SK-N-SH (cell line): ENCODE data around the gene HTT. TPM values are rescaled to one million over a fixed set of nuclear protein-coding genes. Genes with fewer than 3 reads are reported as not detected.

Experiments used
- CTCF ChIA-PET: fragments of 300-600, 350-600 bp; formaldehyde crosslinking; extraction: SDS; loops from one replicate; lab custom pipeline; 2021; lab: Yijun Ruan, JAX
- POLR2A ChIA-PET: fragments of 350-600 bp; sonication (Branson Sonifier 250); formaldehyde crosslinking; extraction: SDS; loops from one replicate; lab custom pipeline; 2020; ENCODE audit warnings: antibody characterized with exemption, inconsistent platforms; lab: Yijun Ruan, JAX
- DNase-seq: peaks from one replicate; pipeline ENCODE4 v3.0.0; 2012
- H2AFZ ChIP-seq: fragments of 200-600 bp; sonication (generic); 2 replicates; pipeline ENCODE4 v1.8.1; 2016; ENCODE audit warnings: antibody characterized with exemption, mild to moderate bottlenecking, low read depth
- H3F3A ChIP-seq: fragments of 200-600 bp; sonication (generic); replicated peaks from 2 replicates; pipeline ENCODE3; 2016; ENCODE audit warnings: antibody characterized with exemption, mild to moderate bottlenecking; ENCODE audit not compliant: insufficient read depth
- H3K27ac ChIP-seq, 2 experiments: fragments of 200-500 bp in 1 of 2; fragments of 200-600 bp in 1 of 2; sonication (Bioruptor generic) in 1 of 2; sonication (generic), shearing (Covaris generic) in 1 of 2; 2 replicates each; pipeline versions ENCODE4 v1.5.1 to v1.6.1; 2014 to 2016; ENCODE audit warnings: low read depth in 2 of 2, inconsistent platforms in 1 of 2, low read length in 1 of 2, mild to moderate bottlenecking in 1 of 2, mixed read lengths in 1 of 2
- H3K27me3 ChIP-seq: fragments of 200-600 bp; sonication (generic), shearing (Covaris generic); 2 replicates; pipeline ENCODE4 v1.6.1; 2016; ENCODE audit warnings: mixed run types; ENCODE audit not compliant: insufficient read depth
- H3K36me3 ChIP-seq, 2 experiments: fragments of 200-500 bp in 1 of 2; fragments of 200-600 bp in 1 of 2; sonication (Bioruptor generic) in 1 of 2; sonication (generic) in 1 of 2; replicated peaks in 1 of 2; 2 replicates each; pipeline versions ENCODE3 to v1.5.1; 2014 to 2016; ENCODE audit warnings: low read length in 1 of 2, mild to moderate bottlenecking in 1 of 2; ENCODE audit not compliant: insufficient read depth in 2 of 2, control insufficient read depth in 1 of 2
- H3K4me1 ChIP-seq, 2 experiments: fragments of 200-500 bp in 1 of 2; fragments of 200-600 bp in 1 of 2; sonication (Bioruptor generic) in 1 of 2; sonication (generic), shearing (Covaris generic) in 1 of 2; 2 replicates each; pipeline versions ENCODE4 v1.5.1 to v1.6.1; 2014 to 2016; ENCODE audit warnings: low read depth in 1 of 2, low read length in 1 of 2, mixed run types in 1 of 2; ENCODE audit not compliant: insufficient read depth in 2 of 2, control insufficient read depth in 1 of 2
- H3K4me2 ChIP-seq: fragments of 200-600 bp; sonication (generic), shearing (Covaris generic); 2 replicates; pipeline ENCODE4 v1.6.1; 2017; ENCODE audit warnings: mixed run types
- H3K4me3 ChIP-seq, 2 experiments: fragments of 200-500 bp in 1 of 2; fragments of 200-600 bp in 1 of 2; sonication (Bioruptor generic) in 1 of 2; sonication (generic), shearing (Covaris generic) in 1 of 2; 2 replicates each; pipeline versions ENCODE4 v1.5.1 to v1.8.1; 2014 to 2016; ENCODE audit warnings: low read depth in 2 of 2, inconsistent platforms in 1 of 2, low read length in 1 of 2, mild to moderate bottlenecking in 1 of 2, mixed read lengths in 1 of 2, moderate library complexity in 1 of 2
- H3K79me2 ChIP-seq: fragments of 200-600 bp; sonication (generic); 2 replicates; pipeline ENCODE4 v1.8.1; 2017; ENCODE audit warnings: mild to moderate bottlenecking; ENCODE audit not compliant: insufficient read depth
- H3K9ac ChIP-seq: fragments of 200-600 bp; sonication (generic); 2 replicates; pipeline ENCODE4 v1.6.1; 2017; ENCODE audit warnings: mixed run types
- H3K9me2 ChIP-seq: fragments of 200-600 bp; sonication (generic); 2 replicates; pipeline ENCODE4 v1.6.1; 2017; ENCODE audit warnings: mixed run types
- H3K9me3 ChIP-seq: fragments of 200-600 bp; sonication (generic); 2 replicates; pipeline ENCODE4 v1.6.1; 2017; ENCODE audit warnings: mixed run types, mild to moderate bottlenecking, moderate library complexity
- H4K20me1 ChIP-seq: fragments of 200-600 bp; sonication (generic); 2 replicates; pipeline ENCODE4 v1.6.1; 2017; ENCODE audit warnings: mild to moderate bottlenecking, mixed run types; ENCODE audit not compliant: insufficient read depth
- EP300 ChIP-seq, 2 experiments: IDR thresholded peaks; 2 replicates each; pipeline versions ENCODE4 v1.4.0 to v1.6.1; 2012; ENCODE audit warnings: borderline replicate concordance in 1 of 2, low read depth in 1 of 2, low read length in 1 of 2
- EZH2phosphoT487 ChIP-seq: fragments of 200-600 bp; sonication (generic); IDR thresholded peaks from 2 replicates; pipeline ENCODE4 v1.6.1; 2017; ENCODE audit warnings: low read depth, mixed run types, mild to moderate bottlenecking, antibody characterized with exemption, moderate library complexity, borderline replicate concordance
- FOSL2 ChIP-seq: IDR thresholded peaks from 2 replicates; pipeline ENCODE4 v1.4.0; 2012; ENCODE audit warnings: low read depth, mild to moderate bottlenecking, moderate library complexity, borderline replicate concordance
- FOXM1 ChIP-seq: IDR thresholded peaks from 2 replicates; pipeline ENCODE4 v1.4.0; 2012; ENCODE audit warnings: low read depth, mild to moderate bottlenecking
- JUND ChIP-seq: IDR thresholded peaks from 2 replicates; pipeline ENCODE4 v1.4.0; 2012
- MAX ChIP-seq: IDR thresholded peaks from 2 replicates; pipeline ENCODE4 v1.4.0; 2012; ENCODE audit warnings: low read depth
- MEF2A ChIP-seq: IDR thresholded peaks from 2 replicates; pipeline ENCODE4 v1.4.0; 2012; ENCODE audit warnings: low read depth, borderline replicate concordance
- NFIC ChIP-seq: IDR thresholded peaks from 2 replicates; pipeline ENCODE4 v1.4.0; 2012; ENCODE audit warnings: borderline replicate concordance
- PBX3 ChIP-seq: IDR thresholded peaks from 2 replicates; pipeline ENCODE4; 2012
- POLR2AphosphoS5 ChIP-seq: IDR thresholded peaks from 2 replicates; pipeline ENCODE4 v1.6.1; 2012; ENCODE audit warnings: low read depth, low read length
- REST ChIP-seq: IDR thresholded peaks from 2 replicates; pipeline ENCODE4 v1.6.1; 2012; ENCODE audit warnings: mild to moderate bottlenecking, low read depth, low read length, moderate library complexity
- RFX5 ChIP-seq: IDR thresholded peaks from 2 replicates; pipeline ENCODE4 v1.6.1; 2012; ENCODE audit warnings: mild to moderate bottlenecking, improper control_type of control experiment, low read length
- SIN3A ChIP-seq: IDR thresholded peaks from 2 replicates; pipeline ENCODE4 v1.6.1; 2012; ENCODE audit warnings: low read depth, mild to moderate bottlenecking, low read length, moderate library complexity, borderline replicate concordance
- SMC3 ChIP-seq: IDR thresholded peaks from 2 replicates; pipeline ENCODE4 v1.6.1; 2012; ENCODE audit warnings: low read depth, low read length, improper control_type of control experiment
- TAF1 ChIP-seq: IDR thresholded peaks from 2 replicates; pipeline ENCODE4 v1.6.1; 2012; ENCODE audit warnings: low read depth, mild to moderate bottlenecking, low read length, moderate library complexity, borderline replicate concordance
- YY1 ChIP-seq: IDR thresholded peaks from 2 replicates; pipeline ENCODE4 v1.4.0; 2012; ENCODE audit warnings: low read depth, mild to moderate bottlenecking
- WGBS: methylation state at CpG from one replicate; pipeline ENCODE4 v1.1.6; 2017; ENCODE audit warnings: low lambda C conversion rate; 5-methylcytosine and 5-hydroxymethylcytosine counted together
- polyA plus RNA-seq, 3 experiments: library from polyadenylated mRNA; depleted of rRNA; stranded (reverse); fragments of >200 nt; gene quantifications; 2 replicates each; pipeline ENCODE4 v1.2.3, GENCODE V29; 2012
- TF ChIP-seq, protein P1 (sequence below): IDR thresholded peaks from 2 replicates; pipeline ENCODE4 v1.4.0; 2012; ENCODE audit warnings: low read depth, borderline replicate concordance
- TF ChIP-seq, protein P2 (sequence below): fragments of 150-350 bp; IDR thresholded peaks from 2 replicates; pipeline ENCODE4 v1.6.1; 2016; ENCODE audit warnings: mild to moderate bottlenecking, low read depth, low read length

HTT gene
- polyA plus RNA-seq, 1 of the 3 experiments (the other 2 are of a cell fraction): 11.3 TPM

DNA sequence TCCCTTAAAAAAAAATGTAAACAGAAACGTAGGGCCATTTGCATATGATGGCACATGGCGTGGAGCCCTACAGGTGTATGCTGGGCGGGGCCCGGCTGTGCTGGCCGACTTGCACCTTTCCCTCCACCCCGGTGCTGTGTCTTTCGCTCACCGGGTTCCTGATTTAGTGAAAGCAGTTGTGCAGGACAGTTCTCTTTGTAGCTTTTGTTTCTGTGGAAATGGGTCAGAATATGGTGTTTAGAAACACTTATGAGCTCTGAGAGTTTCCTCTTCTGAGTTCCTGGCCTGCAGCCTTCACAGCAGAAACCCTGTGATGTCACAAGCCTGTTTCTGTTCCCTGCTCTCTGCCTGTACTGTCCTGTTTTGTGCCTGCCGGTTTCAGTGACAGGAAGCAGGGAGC, 152.0 kb downstream of the HTT start:
- 93% methylated on average over 9 of the region's 9 CpGs for WGBS
- no peak for DNase-seq
- no peaks in the 10 kb centered on the region for H3F3A ChIP-seq
- POLR2A ChIA-PET: no interaction called here
- H3K4me1 ChIP-seq: peaks cover 0 to 2% of the 10 kb centered on the region in 2 experiments; a peak in 2 of 4 replicates
- no peaks in the 10 kb centered on the region for H4K20me1 ChIP-seq
- no peak overlapping the region for H3K4me3 ChIP-seq
- CTCF ChIA-PET: interaction anchor here (0.5 to 1.1 kb wide), 2 partner anchors 11 to 119 kb away, joined by 3 read pairs; no protein-coding TSS in a partner anchor
- H3K79me2 ChIP-seq: no peaks in the 10 kb centered on the region
- H3K9me2 ChIP-seq: no peaks in the 10 kb centered on the region
- H3K36me3 ChIP-seq: peaks cover 25 to 65% of the 10 kb centered on the region in 2 experiments
- no peaks in the 10 kb centered on the region for H3K27me3 ChIP-seq
- H3K9me3 ChIP-seq: no peaks in the 10 kb centered on the region
- TF ChIP-seq JUND: no peak
- TF ChIP-seq, protein P1, sequence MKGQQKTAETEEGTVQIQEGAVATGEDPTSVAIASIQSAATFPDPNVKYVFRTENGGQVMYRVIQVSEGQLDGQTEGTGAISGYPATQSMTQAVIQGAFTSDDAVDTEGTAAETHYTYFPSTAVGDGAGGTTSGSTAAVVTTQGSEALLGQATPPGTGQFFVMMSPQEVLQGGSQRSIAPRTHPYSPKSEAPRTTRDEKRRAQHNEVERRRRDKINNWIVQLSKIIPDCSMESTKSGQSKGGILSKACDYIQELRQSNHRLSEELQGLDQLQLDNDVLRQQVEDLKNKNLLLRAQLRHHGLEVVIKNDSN: no peak
- no peak for TF ChIP-seq EZH2phosphoT487
- no peak for TF ChIP-seq SIN3A
- no peak for TF ChIP-seq MAX
- TF ChIP-seq, protein P2, sequence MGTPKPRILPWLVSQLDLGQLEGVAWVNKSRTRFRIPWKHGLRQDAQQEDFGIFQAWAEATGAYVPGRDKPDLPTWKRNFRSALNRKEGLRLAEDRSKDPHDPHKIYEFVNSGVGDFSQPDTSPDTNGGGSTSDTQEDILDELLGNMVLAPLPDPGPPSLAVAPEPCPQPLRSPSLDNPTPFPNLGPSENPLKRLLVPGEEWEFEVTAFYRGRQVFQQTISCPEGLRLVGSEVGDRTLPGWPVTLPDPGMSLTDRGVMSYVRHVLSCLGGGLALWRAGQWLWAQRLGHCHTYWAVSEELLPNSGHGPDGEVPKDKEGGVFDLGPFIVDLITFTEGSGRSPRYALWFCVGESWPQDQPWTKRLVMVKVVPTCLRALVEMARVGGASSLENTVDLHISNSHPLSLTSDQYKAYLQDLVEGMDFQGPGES: no peak
- no peak for TF ChIP-seq FOXM1
- TF ChIP-seq EP300 (IDR thresholded peaks at IDR 0.05; ENCODE audit: borderline replicate concordance in 1 of 2, low read depth in 1 of 2, low read length in 1 of 2): no peak
- TF ChIP-seq PBX3: no peak
- no peak for TF ChIP-seq POLR2AphosphoS5
- no peak for TF ChIP-seq RFX5
- TF ChIP-seq TAF1: no peak
- no peak for TF ChIP-seq REST
- TF ChIP-seq YY1: no peak
- TF ChIP-seq SMC3: no peak
- TF ChIP-seq FOSL2: no peak
- TF ChIP-seq NFIC: no peak
- no peak for TF ChIP-seq MEF2A
- no peak overlapping the region for H3K27ac ChIP-seq
- no peak overlapping the region for H2AFZ ChIP-seq
- no peak overlapping the region for H3K4me2 ChIP-seq
- no peak overlapping the region for H3K9ac ChIP-seq
